SU-DHL-6 (cell line): ENCODE data around the gene COBL.

Experiments
- H2AFZ ChIP-seq: fragments of 200-600 bp; sonication (generic); 2 replicates; pipeline ENCODE4 v1.6.1; 2014; ENCODE audit warnings: low read depth, mild to moderate bottlenecking, moderate library complexity, mixed read lengths, antibody characterized with exemption, low read length; ENCODE audit not compliant: severe bottlenecking
- H3F3A ChIP-seq: fragments of 200-600 bp; shearing (Covaris generic); 2 replicates; pipeline ENCODE4 v1.6.0; 2016; ENCODE audit warnings: antibody characterized with exemption, mild to moderate bottlenecking; ENCODE audit not compliant: insufficient read depth
- H3K27ac ChIP-seq: fragments of 200-600 bp; sonication (generic); 2 replicates; pipeline ENCODE4 v1.5.1; 2016; ENCODE audit warnings: low read depth, mild to moderate bottlenecking, low read length, moderate library complexity, mixed read lengths
- H3K27me3 ChIP-seq: fragments of 200-600 bp; sonication (generic), shearing (Covaris generic); 2 replicates; pipeline ENCODE4 v1.6.0; 2014; ENCODE audit warnings: mild to moderate bottlenecking, low read length
- H3K36me3 ChIP-seq: fragments of 200-600 bp; sonication (generic); 2 replicates; pipeline ENCODE4 v1.6.1; 2014; ENCODE audit warnings: mild to moderate bottlenecking, low read length, mixed read lengths
- H3K4me2 ChIP-seq: fragments of 300-600, 200-600 bp; shearing (Covaris generic), sonication (generic); 2 replicates; pipeline ENCODE4 v1.6.0; 2014; ENCODE audit warnings: low read length, low read depth, mild to moderate bottlenecking; ENCODE audit not compliant: poor library complexity, severe bottlenecking
- H3K4me3 ChIP-seq: fragments of 200-600 bp; sonication (generic); 2 replicates; pipeline ENCODE4 v1.5.1; 2014; ENCODE audit warnings: antibody characterized with exemption, low read length, mild to moderate bottlenecking, mixed read lengths; ENCODE audit not compliant: insufficient read depth, poor library complexity, severe bottlenecking
- H3K79me2 ChIP-seq: fragments of 200-600 bp; sonication (generic); 2 replicates; pipeline ENCODE4 v1.6.1; 2014; ENCODE audit warnings: mild to moderate bottlenecking, low read length, moderate library complexity; ENCODE audit not compliant: insufficient read depth
- H3K9ac ChIP-seq: fragments of 200-600 bp; sonication (generic); 2 replicates; pipeline ENCODE4 v1.7.0; 2014; ENCODE audit warnings: mild to moderate bottlenecking, low read length
- H3K9me2 ChIP-seq: fragments of 200-600 bp; sonication (generic); replicated peaks from 2 replicates; pipeline ENCODE4 v1.6.1; 2014; ENCODE audit warnings: low read length; ENCODE audit not compliant: insufficient read depth
- H3K9me3 ChIP-seq: fragments of 200-600 bp; sonication (generic); 2 replicates; pipeline ENCODE4 v1.6.1; 2014; ENCODE audit warnings: low read length, mixed read lengths; ENCODE audit not compliant: insufficient read depth
- H4K20me1 ChIP-seq: fragments of 200-600 bp; sonication (generic); 2 replicates; pipeline ENCODE4 v1.6.1; 2014; ENCODE audit warnings: low read depth, mild to moderate bottlenecking, antibody characterized with exemption, low read length, moderate library complexity, mixed read lengths
- EZH2phosphoT487 ChIP-seq: fragments of 200-600 bp; sonication (generic), shearing (Covaris generic); conservative IDR thresholded peaks from 2 replicates; pipeline ENCODE4 v1.6.1; 2018; ENCODE audit warnings: mild to moderate bottlenecking, antibody characterized with exemption, low read length, moderate library complexity, mixed read lengths
- TF ChIP-seq, protein P1 (sequence below): fragments of 200-600 bp; sonication (generic); IDR thresholded peaks from one replicate; pipeline ENCODE4 v1.5.1; 2017; ENCODE audit warnings: antibody characterized with exemption, mild to moderate bottlenecking, low read length, moderate library complexity; ENCODE audit not compliant: insufficient read depth, poor library complexity, severe bottlenecking

COBL gene

DNA sequence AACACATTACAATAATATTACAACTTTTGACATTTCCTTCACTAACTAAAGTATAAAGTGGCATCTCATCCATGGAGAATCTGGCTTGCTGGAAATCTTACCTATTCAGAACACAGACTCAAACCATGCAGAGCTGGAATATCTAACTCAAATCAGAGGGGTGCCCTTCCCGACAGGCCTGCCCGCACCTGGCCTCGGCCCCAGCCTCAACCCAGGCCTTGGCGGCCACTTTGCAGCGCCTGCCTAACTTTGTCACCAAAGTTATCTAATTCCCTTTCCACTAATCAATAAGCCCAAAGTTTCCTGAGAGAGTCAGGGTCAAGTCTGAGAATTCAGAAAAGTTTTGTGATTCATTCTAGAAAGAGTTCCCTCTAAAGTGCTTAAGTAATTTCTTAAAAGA, 212.9 kb downstream of the COBL start:
- Histone ChIP-seq H3K27me3 (no peaks in the 10 kb centered on the region), H3K27ac (no peak overlapping the region), H3F3A (no peaks in the 10 kb centered on the region), H3K9me3 (no peaks in the 10 kb centered on the region), H2AFZ (no peak overlapping the region), H3K36me3 (no peaks in the 10 kb centered on the region), H3K4me2 (no peak overlapping the region), H3K9ac (no peak overlapping the region), H3K79me2 (no peaks in the 10 kb centered on the region), H4K20me1 (no peaks in the 10 kb centered on the region), H3K9me2 (no peaks in the 10 kb centered on the region), H3K4me3 (no peak overlapping the region)
- TF ChIP-seq, protein P1, sequence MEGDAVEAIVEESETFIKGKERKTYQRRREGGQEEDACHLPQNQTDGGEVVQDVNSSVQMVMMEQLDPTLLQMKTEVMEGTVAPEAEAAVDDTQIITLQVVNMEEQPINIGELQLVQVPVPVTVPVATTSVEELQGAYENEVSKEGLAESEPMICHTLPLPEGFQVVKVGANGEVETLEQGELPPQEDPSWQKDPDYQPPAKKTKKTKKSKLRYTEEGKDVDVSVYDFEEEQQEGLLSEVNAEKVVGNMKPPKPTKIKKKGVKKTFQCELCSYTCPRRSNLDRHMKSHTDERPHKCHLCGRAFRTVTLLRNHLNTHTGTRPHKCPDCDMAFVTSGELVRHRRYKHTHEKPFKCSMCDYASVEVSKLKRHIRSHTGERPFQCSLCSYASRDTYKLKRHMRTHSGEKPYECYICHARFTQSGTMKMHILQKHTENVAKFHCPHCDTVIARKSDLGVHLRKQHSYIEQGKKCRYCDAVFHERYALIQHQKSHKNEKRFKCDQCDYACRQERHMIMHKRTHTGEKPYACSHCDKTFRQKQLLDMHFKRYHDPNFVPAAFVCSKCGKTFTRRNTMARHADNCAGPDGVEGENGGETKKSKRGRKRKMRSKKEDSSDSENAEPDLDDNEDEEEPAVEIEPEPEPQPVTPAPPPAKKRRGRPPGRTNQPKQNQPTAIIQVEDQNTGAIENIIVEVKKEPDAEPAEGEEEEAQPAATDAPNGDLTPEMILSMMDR, result no peak
- TF ChIP-seq EZH2phosphoT487, result no peak

- Histone ChIP-seq H3K4me3 (no peak overlapping the region), H3K36me3 (no peaks in the 10 kb centered on the region), H3K27me3 (no peaks in the 10 kb centered on the region), H3K79me2 (no peaks in the 10 kb centered on the region), H2AFZ (no peak overlapping the region), H3K27ac (no peak overlapping the region), H3K9me3 (0 out of 2 replicates have a peak, but pooled peaks cover 3% of the 10 kb centered on the region), H3K4me2 (no peak overlapping the region), H3K9me2 (no peaks in the 10 kb centered on the region), H3K9ac (no peak overlapping the region), H3F3A (no peaks in the 10 kb centered on the region), H4K20me1 (no peaks in the 10 kb centered on the region)
- TF ChIP-seq, protein P1, result no peak
- no peak for TF ChIP-seq EZH2phosphoT487
Observed at GRCh38 chr7:51102828-51103227, 213.8 kb downstream of the COBL start.

DNA sequence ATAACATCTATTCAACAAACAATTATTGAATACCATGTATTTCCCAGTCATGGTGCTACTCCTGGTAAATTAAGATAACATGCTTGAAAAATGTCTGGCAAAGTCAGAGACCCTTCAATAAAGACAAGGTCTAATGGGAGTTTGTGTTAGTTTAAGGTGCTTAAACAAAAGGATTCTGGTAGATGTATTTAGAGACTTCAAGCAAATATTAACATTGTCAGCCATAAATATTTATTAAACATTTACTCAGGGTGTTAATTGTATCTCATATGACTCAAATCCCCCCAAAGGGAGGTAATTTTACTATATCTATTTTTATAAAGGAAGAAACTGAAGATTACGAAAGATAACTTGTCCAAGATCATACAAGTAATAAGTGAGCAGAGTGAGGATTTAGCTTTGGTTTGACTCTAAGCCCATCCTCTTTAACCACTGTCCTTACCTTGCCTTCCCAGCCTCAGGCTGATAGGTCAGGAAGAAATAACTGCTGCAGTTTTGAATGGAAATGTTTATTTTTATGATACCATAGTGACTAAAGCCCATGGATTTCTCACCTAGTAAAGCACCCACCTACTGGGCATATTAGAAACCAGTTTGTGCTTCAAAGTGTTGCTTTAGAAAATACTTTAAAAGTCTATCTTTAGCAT, 215.4 kb downstream of the COBL start:
- Histone ChIP-seq H3K9ac (no peak overlapping the region), H3K9me2 (no peaks in the 10 kb centered on the region), H3K36me3 (no peaks in the 10 kb centered on the region), H3F3A (no peaks in the 10 kb centered on the region), H3K4me2 (no peak overlapping the region), H2AFZ (no peak overlapping the region), H4K20me1 (no peaks in the 10 kb centered on the region), H3K79me2 (no peaks in the 10 kb centered on the region), H3K9me3 (0 out of 2 replicates have a peak, but pooled peaks cover 3% of the 10 kb centered on the region), H3K27me3 (no peaks in the 10 kb centered on the region), H3K4me3 (no peak overlapping the region), H3K27ac (no peak overlapping the region)
- 0 out of 2 replicates have a peak, but pooled peaks have one; percentile 56 for TF ChIP-seq EZH2phosphoT487
- TF ChIP-seq, protein P1, result no peak
